HG03045 (cell line): ENCODE results near the gene GDI1.

ENCODE experiments used
- ATAC-seq: cut with Tn5 transposase; IDR thresholded peaks from one replicate; pipeline ENCODE4 v1.9.1; 2021; ENCODE audit warnings: mild to moderate bottlenecking, moderate library complexity; ENCODE audit not compliant: unreplicated experiment

GDI1 gene

GRCh38 chrX:154436374-154436982, 476 bp upstream of the GDI1 start:
- ATAC-seq = peak; percentile 46

DNA sequence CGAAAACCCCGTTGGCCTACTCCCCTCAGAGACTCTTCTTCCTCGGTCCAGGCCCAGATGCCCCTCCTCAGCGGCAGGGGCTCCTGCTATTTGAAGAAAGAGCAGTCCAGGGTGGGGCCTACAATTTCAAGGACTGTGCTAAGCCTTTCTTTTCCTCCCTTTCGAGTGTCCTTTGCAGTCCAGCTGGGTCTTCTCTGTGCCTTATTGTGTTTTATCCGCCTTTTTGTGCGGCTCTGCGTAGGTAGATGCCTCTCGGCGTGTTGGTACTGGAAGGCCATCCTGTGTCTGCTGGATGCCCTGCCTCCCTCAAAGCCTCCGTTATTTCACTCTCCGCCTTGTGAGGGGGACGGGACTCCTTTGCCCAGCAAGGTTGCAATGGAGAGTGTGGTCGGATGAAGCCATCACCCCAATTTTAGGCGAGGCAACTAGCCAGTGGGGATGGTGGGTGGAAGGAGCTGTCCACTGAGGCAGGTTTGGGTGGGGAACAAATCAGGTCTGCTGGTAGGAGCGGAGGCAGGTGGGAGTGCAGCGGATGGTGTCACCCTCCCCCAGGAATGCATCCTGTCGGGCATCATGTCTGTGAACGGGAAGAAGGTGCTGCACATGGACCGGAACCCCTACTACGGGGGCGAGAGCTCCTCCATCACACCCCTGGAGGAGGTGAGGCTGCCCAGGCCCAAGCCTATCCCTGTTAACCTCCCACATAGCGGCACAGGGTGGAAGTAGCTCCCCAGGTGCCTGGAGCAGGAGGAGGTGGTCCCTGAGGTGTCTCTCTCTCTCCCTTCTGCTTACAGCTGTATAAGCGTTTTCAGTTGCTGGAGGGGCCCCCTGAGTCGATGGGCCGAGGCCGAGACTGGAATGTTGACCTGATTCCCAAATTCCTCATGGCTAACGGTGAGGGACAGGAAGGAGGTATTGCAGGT, 1.3 kb downstream of the GDI1 start:
- ATAC-seq = no peak

- ATAC-seq = no peak
Observed at GRCh38 chrX:154439841-154440240, 2.9 kb downstream of the GDI1 start.

DNA sequence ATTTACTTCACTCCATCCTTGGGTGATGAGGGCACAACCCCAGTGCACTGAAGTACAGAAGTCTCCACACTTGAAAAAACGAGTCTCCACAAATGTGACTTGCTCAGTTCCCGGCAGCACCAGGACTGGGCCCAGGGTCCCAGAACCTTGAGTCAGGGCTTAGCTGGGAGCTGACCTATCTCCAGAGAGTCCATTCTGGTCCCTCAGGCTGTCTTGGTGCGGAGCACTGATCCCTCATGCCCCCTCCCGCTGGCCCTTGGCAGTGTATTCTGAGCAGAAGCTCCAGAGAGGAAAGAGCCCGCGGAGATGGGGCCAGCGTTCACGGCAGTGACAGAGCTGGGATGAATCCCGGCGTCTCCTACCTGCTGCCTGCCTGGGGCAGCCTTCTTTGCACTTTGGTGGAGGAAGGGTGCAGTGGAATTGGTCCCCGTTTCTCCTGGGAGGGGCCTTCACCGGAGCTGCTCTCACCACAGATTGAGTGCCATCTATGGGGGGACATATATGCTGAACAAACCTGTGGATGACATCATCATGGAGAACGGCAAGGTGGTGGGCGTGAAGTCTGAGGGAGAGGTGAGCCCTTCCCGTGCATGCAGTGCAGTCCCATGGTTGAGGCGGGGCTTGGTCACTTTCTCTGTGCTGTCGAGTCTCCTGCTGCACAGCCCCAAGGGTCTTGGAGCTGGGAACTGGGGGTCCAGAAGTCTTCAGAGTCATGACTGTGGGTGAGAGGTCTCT, 3.8 kb downstream of the GDI1 start:
- ATAC-seq = no peak

- ATAC-seq = no peak
Observed at GRCh38 chrX:154441564-154441963, 4.6 kb downstream of the GDI1 start.

DNA sequence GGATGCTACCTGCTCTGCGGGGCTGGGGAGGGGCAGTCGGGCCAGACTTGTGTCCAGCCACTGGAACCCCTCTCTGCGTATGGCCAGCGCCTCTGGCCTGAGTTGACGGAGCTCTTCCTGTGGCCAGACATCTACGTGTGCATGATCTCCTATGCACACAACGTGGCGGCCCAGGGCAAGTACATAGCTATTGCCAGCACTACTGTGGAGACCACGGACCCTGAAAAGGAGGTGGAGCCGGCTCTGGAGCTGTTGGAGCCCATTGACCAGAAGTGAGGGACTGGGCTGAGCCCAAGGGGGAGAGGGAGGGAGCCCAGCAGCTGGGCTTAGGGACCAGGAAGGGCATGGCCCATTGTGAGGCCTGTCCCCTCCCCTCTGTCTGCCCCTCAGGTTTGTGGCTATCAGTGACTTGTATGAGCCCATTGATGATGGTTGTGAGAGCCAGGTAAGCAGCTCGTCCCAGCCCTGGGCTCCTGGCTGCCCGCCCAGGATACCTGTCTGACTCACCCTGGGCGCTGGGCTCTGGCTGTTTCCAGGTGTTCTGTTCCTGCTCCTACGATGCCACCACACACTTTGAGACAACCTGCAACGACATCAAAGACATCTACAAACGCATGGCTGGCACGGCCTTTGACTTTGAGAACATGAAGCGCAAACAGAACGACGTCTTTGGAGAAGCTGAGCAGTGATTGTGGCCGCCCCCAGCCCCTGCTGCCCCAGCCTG, 5.2 kb downstream of the GDI1 start:
- no peak for ATAC-seq

- ATAC-seq = no peak
Observed at GRCh38 chrX:154443479-154443910, 6.5 kb downstream of the GDI1 start.

DNA sequence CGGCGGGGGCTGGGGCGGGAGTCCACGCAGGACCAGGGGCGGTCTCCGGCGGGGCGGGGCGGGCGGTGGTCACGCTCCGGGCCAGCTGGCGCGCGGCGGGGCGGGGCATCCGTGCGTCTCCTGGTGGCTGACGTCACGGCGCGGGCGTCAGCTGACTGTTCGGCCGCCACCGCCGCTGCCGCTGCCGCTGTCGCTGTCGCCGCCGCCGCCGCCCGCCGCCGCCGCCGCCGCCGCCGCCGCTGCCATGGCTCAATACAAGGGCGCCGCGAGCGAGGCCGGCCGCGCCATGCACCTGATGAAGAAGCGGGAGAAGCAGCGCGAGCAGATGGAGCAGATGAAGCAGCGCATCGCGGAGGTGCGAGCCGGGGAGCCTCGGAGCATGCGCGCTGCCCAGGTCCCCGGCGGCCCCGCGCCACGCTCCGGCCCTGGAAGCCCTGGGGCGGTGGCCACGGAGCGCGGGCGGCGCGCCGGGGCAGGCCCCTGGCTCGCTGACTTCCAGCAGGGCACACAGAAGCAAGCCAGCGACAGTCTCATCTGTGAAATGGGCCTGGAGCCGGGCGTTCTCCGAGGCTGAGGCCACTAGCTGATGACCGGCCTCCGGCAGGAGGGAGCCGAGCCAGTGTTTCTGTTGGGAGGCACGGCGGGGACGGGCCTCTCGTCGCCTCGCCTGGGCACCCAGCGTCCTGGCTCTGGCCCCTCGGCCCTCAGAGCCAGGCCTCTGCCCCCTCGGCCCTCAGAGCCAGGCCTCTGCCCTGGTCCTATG, 7.2 kb downstream of the GDI1 start, which contains the start of gene FAM50A:
Gene FAM50A, plus strand, starts transcription at position 150 of the 763 bp plus-strand sequence. Its CDS starts 95 bp downstream, at position 245.
- peak; percentile 77 for ATAC-seq

DNA sequence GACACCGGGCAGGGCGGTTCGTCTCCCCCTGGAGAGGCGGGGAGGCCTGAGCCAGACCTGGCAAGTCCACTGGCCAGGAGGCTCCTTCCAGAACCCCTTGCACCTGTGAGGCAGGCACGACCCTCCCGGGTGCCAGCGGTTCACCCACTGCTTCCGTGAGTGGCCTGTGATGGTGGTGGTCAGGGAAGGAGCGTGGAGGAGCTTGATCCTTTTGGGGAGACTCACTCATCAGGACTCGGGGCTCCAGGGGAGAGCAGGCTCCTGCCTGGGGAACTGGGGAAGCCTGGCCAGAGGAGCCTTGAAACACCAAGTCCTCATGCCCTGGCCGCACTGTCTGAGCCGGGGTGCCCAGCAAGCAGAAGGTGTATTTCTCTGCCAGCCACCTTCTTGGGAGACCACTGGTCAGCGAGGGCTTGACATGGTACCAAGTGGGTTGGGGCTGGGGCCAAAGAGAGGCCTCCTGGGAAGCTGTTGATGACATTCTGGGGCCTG, 7.8 kb downstream of the GDI1 start:
- no peak for ATAC-seq

DNA sequence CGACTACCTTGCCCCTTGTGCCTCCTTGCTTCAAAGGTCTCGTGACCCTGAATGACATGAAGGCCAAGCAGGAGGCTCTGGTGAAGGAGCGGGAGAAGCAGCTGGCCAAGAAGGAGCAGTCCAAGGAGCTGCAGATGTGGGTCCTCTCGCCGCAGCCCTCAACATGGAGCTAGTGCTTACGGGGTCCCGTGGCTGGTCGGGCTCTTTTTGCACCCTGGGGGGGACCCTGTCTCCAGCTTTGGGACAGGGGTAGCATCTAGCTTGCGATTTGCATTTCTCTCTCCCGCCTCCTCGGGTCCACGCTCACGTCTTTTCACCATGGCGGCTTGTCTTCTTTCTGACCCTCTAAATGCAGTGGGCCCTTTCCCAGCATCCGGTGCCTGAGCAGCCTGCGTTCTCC, 8.8 kb downstream of the GDI1 start:
- ATAC-seq = no peak

GRCh38 chrX:154446430-154446829, 9.5 kb downstream of the GDI1 start:
- no peak for ATAC-seq

GRCh38 chrX:154448484-154448883, 11.5 kb downstream of the GDI1 start:
- no peak for ATAC-seq

DNA sequence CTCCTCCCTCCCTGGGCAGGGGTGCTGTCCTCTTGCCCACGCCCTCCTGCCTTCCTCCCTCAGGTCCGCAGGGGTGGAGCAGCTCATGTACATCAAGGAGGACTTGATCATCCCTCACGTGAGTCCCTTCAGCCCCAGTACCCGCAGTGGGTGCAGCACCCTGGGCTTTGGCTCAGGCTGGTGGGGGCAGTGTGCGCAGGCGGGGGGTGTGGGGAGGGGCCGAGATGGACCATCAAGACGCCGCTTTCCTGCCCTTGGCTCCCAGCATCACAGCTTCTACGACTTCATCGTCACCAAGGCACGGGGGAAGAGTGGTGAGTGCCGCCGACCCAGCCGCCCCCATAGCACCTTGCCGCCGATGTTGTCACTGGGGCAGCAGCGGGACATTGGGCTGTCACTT, 12.7 kb downstream of the GDI1 start:
- no peak for ATAC-seq

DNA sequence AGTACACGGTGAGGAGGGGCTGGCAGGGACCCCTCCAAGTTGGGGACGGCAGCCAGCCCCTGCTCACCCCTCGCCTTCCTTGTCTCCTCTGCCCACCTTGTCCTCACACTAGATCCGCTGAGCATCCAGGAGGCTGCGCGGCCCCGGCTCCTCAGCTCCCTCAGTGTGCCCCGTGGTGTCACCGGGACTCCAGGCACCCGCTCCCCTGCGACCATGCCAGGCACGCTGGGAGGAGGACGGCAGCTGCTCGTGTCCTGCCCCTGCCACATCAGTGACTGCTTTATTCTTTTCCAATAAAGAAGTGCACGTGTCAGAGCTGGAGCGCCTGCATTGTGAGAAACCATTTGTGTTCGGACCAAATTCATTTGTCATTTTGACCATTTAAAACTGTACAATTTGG, 13.4 kb downstream of the GDI1 start:
- no peak for ATAC-seq

DNA sequence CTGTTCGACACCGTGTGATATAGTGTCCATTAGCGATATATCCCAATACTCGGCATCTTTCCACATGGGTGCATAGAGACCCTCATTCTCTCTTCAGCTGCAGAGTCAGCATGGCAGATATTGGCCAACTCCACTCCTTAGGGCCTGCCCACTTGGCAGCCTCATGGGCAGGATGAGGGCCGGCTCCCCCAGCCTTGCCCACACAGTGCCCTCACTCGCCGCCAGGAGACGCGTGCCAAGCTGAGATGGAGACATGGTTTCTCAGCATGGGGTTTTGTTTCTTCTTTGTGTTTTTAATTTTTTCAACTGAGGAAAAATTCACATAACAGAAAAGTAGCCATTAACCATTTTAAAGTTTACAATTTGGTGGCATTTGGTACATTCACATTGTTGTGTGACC, 15.9 kb downstream of the GDI1 start:
- ATAC-seq = no peak

DNA sequence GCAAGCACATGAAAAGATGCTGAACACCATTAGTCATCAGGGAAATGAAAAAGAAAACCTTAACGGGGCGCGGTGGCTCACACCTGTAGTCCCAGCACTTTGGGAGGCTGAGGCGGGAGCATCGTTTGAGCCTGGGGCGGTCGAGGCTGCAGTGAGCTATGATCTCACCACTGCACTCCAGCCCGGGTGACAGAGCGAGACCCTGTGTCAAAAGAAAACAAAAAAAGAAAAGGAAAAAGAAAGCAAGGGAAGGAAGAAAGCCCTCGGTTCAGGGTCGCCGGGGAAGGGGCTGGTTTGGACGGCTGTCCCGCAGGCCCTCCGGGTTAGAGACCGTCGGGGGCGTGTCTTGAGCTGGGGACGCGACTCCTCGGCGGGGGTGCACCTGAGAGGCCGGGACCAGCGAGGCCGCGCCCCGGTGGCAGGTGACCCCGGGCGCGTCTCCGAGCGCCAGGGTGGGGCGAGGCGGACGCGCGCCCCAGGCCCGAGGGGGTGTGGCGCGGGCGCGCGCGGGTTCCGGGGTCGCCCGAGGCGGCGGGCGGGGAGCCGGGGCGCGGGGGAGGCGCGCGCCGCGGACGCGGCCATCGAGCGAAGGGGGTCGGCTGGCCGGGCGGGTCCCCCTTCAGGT, 20.6 kb downstream of the GDI1 start:
- ATAC-seq = peak; percentile 63

GRCh38 chrX:154458116-154458953, 21.4 kb downstream of the GDI1 start, which contains the start of gene PLXNA3:
PLXNA3 (plus strand) TSS chrX:154458281; CDS start chrX:154460184, 1,903 bp downstream.
- ATAC-seq = peak; percentile 58

- ATAC-seq = no peak
Observed at GRCh38 chrX:154458954-154459778, 22.2 kb downstream of the GDI1 start.
